ENCODE data around the gene CAMK2N1. TPM values are rescaled to one million over a fixed set of nuclear protein-coding genes. Genes with fewer than 3 reads are reported as not detected.
A peak's percentile ranks its signal among the peaks of the same experiment; 100 is the strongest.
"Not testable (repeated sequence)": the region's sequence is repeated elsewhere in the genome, so short reads cannot be mapped to it uniquely, and the experiment has no call there.

The CAMK2N1 gene
- total and polyA plus RNA-seq, 2 donors (not counting 1 experiment from before 2014, with no cell fraction given): 79.9 to 156 TPM

DNA sequence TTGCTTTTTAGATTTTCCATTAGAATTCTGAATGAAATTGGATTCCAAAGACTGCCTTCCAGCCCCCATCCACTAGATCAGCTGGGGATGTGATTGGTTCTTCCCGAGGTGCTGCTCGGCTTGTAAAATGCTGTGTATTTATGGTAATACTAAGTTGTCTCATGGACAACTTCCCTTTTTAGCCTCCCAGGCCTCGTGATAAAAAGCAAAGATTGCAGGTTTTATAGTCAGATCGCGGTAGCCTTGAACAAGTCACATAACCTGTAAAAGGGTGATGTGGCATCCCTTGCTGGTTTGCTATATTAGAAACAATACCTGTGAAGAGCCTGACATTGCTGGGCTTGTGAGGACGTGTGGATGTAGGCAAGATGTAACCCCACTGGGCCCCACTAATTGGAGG is 11.5 kb upstream of the CAMK2N1 start:
- Histone ChIP-seq H3K36me3 (ENCODE audit: control insufficient read depth, insufficient read depth, low read length) (peaks cover 22% of the 10 kb centered on the region), H3K4me2 (ENCODE audit: extremely low read depth, insufficient read depth, low read length) (no peak overlapping the region), H2AFZ (ENCODE audit: low read length) (no peak overlapping the region), H3K9ac (ENCODE audit: insufficient read depth, low read length) (no peak overlapping the region), H4K20me1 (ENCODE audit: control insufficient read depth, extremely low read depth, insufficient read depth, low read length) (no peaks in the 10 kb centered on the region), H3K79me2 (ENCODE audit: control insufficient read depth, insufficient read depth, low read length) (no peaks in the 10 kb centered on the region), H3K9me3 (ENCODE audit: control insufficient read depth, insufficient read depth, low read depth, low read length) (no peaks in the 10 kb centered on the region), H3K4me3 (replicated peaks in 1 of 4; ENCODE audit: control extremely low read depth in 1 of 4, insufficient read depth in 1 of 4, low read depth in 3 of 4, low read length in 4 of 4) (no peak overlapping the region), H3K4me1 (ENCODE audit: control insufficient read depth, extremely low read depth, insufficient read depth, low read length) (peaks cover 16% of the 10 kb centered on the region), H3K27ac (ENCODE audit: insufficient read depth, low read length) (no peak overlapping the region), H3K27me3 (ENCODE audit: control insufficient read depth, insufficient read depth, low read length) (no peaks in the 10 kb centered on the region)
- TF ChIP-seq, protein P1, sequence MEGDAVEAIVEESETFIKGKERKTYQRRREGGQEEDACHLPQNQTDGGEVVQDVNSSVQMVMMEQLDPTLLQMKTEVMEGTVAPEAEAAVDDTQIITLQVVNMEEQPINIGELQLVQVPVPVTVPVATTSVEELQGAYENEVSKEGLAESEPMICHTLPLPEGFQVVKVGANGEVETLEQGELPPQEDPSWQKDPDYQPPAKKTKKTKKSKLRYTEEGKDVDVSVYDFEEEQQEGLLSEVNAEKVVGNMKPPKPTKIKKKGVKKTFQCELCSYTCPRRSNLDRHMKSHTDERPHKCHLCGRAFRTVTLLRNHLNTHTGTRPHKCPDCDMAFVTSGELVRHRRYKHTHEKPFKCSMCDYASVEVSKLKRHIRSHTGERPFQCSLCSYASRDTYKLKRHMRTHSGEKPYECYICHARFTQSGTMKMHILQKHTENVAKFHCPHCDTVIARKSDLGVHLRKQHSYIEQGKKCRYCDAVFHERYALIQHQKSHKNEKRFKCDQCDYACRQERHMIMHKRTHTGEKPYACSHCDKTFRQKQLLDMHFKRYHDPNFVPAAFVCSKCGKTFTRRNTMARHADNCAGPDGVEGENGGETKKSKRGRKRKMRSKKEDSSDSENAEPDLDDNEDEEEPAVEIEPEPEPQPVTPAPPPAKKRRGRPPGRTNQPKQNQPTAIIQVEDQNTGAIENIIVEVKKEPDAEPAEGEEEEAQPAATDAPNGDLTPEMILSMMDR (conservative IDR thresholded peaks at IDR 0.05 in 1 of 2, IDR thresholded peaks at IDR 0.05 in 1 of 2; ENCODE audit: low read depth in 1 of 2, low read length in 2 of 2): no peak
- no peak for TF ChIP-seq EZH2 (IDR thresholded peaks at IDR 0.05; ENCODE audit: low read length, missing control alignments)
- no peak for DNase-seq (ENCODE audit: low read depth in 2 of 2)

DNA sequence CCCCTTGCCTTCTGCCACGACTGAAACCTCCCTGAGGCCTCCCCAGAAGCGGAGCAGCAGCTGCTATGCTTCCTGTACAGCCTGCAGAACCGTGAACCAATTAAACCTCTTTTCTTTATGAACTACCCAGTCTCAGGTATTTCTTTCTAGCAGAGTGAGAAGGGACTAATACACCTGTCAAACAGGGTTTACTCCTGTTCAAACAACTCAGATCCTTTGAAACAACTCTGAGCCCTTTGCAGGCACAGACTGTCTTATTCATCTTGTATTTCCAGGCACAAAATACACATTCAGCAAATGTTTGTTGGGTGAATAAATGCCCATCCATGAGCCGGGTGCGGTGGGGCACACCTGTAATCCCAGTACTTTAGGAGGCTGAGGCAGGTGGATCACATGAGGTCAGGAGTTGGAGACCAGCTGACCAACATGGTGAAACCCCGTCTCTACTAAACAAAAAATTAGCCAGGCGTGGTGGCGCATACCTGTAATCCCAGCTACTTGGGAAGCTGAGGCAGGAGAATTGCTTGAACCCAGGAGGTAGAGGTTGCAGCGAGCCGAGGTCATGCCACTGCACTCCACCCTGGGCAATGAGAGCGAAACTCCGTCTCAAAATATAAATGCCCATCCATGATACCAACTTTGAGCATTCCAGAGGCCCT is 10.8 kb upstream of the CAMK2N1 start:
- DNase-seq (ENCODE audit: low read depth in 2 of 2); H3K79me2 ChIP-seq (ENCODE audit: control insufficient read depth, insufficient read depth, low read length); H3K27ac ChIP-seq (ENCODE audit: insufficient read depth, low read length); H3K27me3 ChIP-seq (ENCODE audit: control insufficient read depth, insufficient read depth, low read length); H4K20me1 ChIP-seq (ENCODE audit: control insufficient read depth, extremely low read depth, insufficient read depth, low read length); H3K4me3 ChIP-seq (replicated peaks in 1 of 4; ENCODE audit: control extremely low read depth in 1 of 4, insufficient read depth in 1 of 4, low read depth in 3 of 4, low read length in 4 of 4); H3K9me3 ChIP-seq (ENCODE audit: control insufficient read depth, insufficient read depth, low read depth, low read length); H2AFZ ChIP-seq (ENCODE audit: low read length); H3K9ac ChIP-seq (ENCODE audit: insufficient read depth, low read length); H3K4me2 ChIP-seq (ENCODE audit: extremely low read depth, insufficient read depth, low read length): not testable (repeated sequence)
- Histone ChIP-seq H3K4me1 (ENCODE audit: control insufficient read depth, extremely low read depth, insufficient read depth, low read length) (peaks cover 16% of the 10 kb centered on the region), H3K36me3 (ENCODE audit: control insufficient read depth, insufficient read depth, low read length) (peaks cover 21% of the 10 kb centered on the region)

DNA sequence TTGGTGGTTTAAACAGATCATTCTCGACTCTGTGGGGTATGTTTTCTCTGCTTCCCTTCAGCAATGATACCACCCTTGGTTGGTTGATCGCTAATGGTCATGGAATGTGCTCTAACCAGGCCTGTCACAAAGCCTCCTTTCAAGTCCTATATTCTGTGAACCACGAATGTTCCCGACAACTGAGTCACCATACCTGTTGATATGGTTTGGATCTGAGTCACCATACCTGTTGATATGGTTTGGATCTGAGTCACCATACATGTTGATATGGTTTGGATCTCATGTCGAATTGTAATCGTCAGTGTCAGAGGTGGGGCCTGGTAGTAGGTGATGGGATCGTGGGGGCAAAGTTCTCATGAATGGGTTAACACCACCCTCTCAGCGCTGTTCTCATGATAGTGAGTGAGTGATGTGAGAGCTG is 10.2 kb upstream of the CAMK2N1 start:
- H3K4me1 ChIP-seq (ENCODE audit: control insufficient read depth, extremely low read depth, insufficient read depth, low read length): peaks cover 16% of the 10 kb centered on the region
- no peak overlapping the region for H3K4me3 ChIP-seq (replicated peaks in 1 of 4; ENCODE audit: control extremely low read depth in 1 of 4, insufficient read depth in 1 of 4, low read depth in 3 of 4, low read length in 4 of 4)
- H3K9ac ChIP-seq (ENCODE audit: insufficient read depth, low read length): no peak overlapping the region
- H3K27me3 ChIP-seq (ENCODE audit: control insufficient read depth, insufficient read depth, low read length): no peaks in the 10 kb centered on the region
- no peak overlapping the region for H3K27ac ChIP-seq (ENCODE audit: insufficient read depth, low read length)
- peaks cover 18% of the 10 kb centered on the region for H3K36me3 ChIP-seq (ENCODE audit: control insufficient read depth, insufficient read depth, low read length)
- no peak overlapping the region for H2AFZ ChIP-seq (ENCODE audit: low read length)
- H3K4me2 ChIP-seq (ENCODE audit: extremely low read depth, insufficient read depth, low read length): no peak overlapping the region
- DNase-seq (ENCODE audit: low read depth in 2 of 2): peak in 1 of 2 donors; percentile 90
- no peaks in the 10 kb centered on the region for H3K9me3 ChIP-seq (ENCODE audit: control insufficient read depth, insufficient read depth, low read depth, low read length)
- H3K79me2 ChIP-seq (ENCODE audit: control insufficient read depth, insufficient read depth, low read length): no peaks in the 10 kb centered on the region
- no peak for TF ChIP-seq EZH2 (IDR thresholded peaks at IDR 0.05; ENCODE audit: low read length, missing control alignments)
- TF ChIP-seq, protein P1 (conservative IDR thresholded peaks at IDR 0.05 in 1 of 2, IDR thresholded peaks at IDR 0.05 in 1 of 2; ENCODE audit: low read depth in 1 of 2, low read length in 2 of 2): no peak
- H4K20me1 ChIP-seq (ENCODE audit: control insufficient read depth, extremely low read depth, insufficient read depth, low read length): no peaks in the 10 kb centered on the region
